Upper lobe of left lung (tissue), 4 donors: Measurements from ENCODE around the gene HTR1E.

ENCODE experiments used
- EP300 ChIP-seq, 4 donors: sonication (generic); formaldehyde crosslinking; IDR thresholded peaks; one replicate each; pipeline ENCODE4 v1.5.1; 2017; ENCODE audit warnings: antibody characterized with exemption in 4 of 4, control low read depth in 2 of 4
- POLR2A ChIP-seq, 4 donors: fragments of 450-650 bp; IDR thresholded peaks; one replicate each; pipeline ENCODE4 v1.5.1; 2016 to 2017; ENCODE audit warnings: antibody characterized with exemption in 4 of 4, mild to moderate bottlenecking in 2 of 4
- POLR2AphosphoS5 ChIP-seq, 2 donors: sonication (generic); formaldehyde crosslinking; IDR thresholded peaks; one replicate each; pipeline ENCODE4 v1.5.1; 2017; ENCODE audit warnings: antibody characterized with exemption in 2 of 2
- TF ChIP-seq, protein P1 (sequence below), 6 experiments: fragments of 450-650 bp in 4 of 6; fragments of 200-600 bp in 2 of 6; sonication (generic) in 2 of 6; IDR thresholded peaks; one replicate each; pipeline ENCODE4 v1.5.1; 2016 to 2019; ENCODE audit warnings: antibody characterized with exemption in 6 of 6

- TF ChIP-seq POLR2AphosphoS5 (IDR thresholded peaks at IDR 0.05) (no peak), POLR2A (IDR thresholded peaks at IDR 0.05) (no peak), EP300 (IDR thresholded peaks at IDR 0.05) (no peak)
- TF ChIP-seq, protein P1, sequence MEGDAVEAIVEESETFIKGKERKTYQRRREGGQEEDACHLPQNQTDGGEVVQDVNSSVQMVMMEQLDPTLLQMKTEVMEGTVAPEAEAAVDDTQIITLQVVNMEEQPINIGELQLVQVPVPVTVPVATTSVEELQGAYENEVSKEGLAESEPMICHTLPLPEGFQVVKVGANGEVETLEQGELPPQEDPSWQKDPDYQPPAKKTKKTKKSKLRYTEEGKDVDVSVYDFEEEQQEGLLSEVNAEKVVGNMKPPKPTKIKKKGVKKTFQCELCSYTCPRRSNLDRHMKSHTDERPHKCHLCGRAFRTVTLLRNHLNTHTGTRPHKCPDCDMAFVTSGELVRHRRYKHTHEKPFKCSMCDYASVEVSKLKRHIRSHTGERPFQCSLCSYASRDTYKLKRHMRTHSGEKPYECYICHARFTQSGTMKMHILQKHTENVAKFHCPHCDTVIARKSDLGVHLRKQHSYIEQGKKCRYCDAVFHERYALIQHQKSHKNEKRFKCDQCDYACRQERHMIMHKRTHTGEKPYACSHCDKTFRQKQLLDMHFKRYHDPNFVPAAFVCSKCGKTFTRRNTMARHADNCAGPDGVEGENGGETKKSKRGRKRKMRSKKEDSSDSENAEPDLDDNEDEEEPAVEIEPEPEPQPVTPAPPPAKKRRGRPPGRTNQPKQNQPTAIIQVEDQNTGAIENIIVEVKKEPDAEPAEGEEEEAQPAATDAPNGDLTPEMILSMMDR (IDR thresholded peaks at IDR 0.05) = no peak
Measured at GRCh38 chr6:87040729-87041128, 103.4 kb downstream of the HTR1E start.
